ENCODE measurements around the gene CABLES2.
A peak's percentile ranks its signal among the peaks of the same experiment; 100 is the strongest.
"Not testable (repeated sequence)": the region's sequence is repeated elsewhere in the genome, so short reads cannot be mapped to it uniquely, and the experiment has no call there.

CABLES2 gene

DNA sequence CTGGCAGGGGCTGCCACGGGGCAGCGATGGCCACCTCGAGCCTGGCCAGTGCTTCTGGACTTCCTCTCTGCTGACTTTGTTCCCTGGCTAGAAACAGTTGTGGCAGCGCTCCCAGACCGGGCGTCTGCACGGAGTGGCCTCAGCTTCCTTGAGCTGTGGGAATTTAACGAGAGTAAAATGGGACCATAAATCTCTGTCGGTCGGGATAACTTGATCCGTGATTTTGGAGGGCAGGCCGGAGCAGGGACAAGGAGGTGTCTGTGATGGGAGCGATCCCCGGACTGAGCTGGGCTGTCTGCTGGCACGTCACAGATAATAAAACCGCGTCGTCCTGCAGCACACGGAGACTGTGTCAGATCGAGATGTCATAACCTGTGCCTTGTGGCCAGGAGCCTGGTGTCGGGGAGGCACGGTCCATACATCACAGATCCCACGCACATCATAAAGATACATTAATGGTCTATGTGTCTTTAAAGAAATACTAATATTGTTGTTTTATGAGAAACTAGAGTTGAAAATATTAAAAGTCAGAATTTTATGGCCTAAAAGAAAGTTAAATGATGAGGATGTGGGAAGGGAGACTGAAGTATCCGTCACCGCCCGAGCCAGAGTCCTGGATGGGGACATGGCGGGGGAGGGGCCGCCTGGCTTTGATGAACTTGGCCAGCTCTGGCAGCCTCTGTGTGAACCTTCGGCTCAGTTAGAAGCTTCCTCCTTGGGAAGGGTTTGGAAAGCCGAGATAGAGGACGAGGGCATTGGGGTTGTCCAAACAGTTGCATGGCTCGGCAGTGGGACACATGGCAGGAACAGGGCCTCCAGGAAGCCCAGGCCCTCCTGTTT, 26.8 kb upstream of the CABLES2 start:
- no peak for DNase-seq

- no peak for DNase-seq
Observed at GRCh38 chr20:62430866-62431447, 23.9 kb upstream of the CABLES2 start.

GRCh38 chr20:62430311-62430853, 23.3 kb upstream of the CABLES2 start:
- DNase-seq = no peak

- no peak for DNase-seq
Observed at GRCh38 chr20:62429455-62430310, 22.6 kb upstream of the CABLES2 start.

DNA sequence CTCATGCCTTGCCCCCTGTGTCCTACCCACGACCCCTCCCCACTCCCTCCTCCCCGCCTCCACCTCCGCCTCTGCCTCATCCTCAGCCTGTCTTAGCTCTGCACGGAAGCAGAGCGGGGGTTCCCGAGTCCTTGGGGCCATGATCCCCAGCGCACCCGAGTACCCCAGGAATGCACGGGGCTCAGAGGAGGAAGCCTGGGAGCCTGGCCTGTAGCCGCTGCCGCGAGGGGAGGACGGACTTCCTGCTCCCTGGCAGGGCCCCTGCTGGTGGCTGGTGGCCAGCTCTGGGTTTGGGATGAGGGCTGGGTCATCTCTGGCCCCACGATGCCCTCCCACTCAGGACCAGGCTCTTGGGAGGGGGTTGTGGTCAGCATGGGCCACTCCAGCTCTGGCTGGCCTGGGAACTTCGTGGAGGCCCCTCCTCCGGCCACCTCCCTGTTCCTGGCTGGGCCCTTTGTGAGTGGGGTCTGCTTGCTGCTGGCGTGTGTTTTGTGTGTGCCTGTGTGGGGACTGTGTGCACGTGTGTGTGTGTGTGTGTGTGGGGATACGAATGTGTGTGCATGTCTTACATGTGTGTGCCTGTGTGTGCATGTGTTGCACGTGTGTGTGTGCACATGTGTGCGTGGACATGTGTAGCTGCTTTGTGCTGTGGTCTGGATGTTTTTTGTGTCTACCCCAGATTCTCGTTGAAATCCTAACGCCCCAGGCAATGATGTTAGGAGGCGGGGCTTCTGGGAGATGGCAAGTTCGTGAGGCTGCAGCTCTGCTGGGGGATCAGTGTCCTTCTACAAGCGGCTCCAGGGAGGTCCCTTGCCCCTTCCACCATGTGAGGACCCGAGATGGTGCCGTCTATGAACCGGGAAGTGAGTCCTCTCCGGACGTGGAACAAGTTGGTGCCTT, 21.6 kb upstream of the CABLES2 start:
- DNase-seq = no peak

- DNase-seq = no peak
Observed at GRCh38 chr20:62428002-62428372, 20.9 kb upstream of the CABLES2 start.

DNA sequence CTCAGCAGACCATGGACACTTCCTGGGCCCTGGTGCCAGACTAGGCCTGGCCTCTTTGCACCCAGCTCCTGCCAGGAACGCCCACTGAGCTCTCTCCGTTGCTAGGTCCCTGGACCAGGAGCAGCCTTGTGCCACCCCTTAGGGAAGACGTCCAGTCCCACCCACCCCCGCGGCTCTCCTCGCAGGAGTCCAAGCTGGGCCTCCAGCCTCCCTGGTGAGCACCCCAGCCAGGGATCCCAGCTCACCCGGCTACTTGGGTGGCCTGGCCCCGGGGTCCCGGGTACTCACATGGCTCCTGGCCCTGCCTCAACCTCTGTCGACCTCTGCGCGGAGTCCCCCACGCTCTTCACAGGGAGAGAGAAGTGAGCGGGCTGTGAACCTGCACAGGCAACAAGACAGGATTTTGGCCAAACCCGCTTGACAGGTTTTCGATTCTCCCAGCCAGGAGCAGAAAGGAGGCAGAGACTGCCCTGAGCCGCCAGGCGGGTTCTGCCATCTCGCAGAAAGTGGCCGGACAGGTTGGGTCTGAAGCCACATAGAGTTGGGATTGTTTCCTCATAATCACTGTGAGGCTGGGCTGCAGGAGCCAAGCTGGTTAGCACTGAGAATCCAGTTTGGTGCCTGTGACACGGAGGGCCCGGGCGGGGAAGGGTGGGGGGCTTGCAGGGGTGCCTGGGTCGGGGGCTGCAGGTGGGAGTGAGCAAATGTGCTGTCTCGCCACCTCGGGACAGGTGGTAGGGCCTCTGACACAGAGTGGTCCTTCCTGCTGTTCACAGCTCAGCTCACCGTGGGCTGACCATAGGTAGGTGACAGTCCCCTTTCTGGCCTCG, 20.3 kb upstream of the CABLES2 start, which contains the start of gene RBBP8NL:
Gene RBBP8NL, minus strand, starts transcription at position 368 of the 830 bp plus-strand sequence. CDS start 7,892 bp downstream, outside the sequence.
- peak; percentile 21 for DNase-seq

DNA sequence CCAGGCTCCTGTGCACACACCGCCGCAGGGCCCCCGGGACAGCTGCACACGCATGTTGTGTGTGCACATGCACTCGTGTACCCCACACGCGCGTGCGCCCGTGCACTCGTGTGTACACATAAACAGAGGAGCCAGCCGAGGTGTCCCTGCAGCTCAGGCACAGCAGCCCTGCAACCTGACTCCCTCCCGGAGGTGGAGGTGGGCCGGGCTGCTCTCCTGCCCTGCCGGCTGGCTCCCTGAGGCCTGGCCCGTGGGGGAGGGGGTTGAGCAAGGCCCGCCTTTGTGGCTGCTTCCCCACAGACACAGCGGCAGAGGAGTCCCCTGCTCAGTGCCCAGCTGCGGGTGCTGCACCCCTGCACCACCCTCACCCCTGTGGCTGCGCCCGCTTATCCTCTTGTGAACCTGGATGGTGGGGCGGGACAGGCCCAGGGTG, 19.6 kb upstream of the CABLES2 start:
- DNase-seq = no peak

- DNase-seq = not testable (repeated sequence)
Observed at GRCh38 chr20:62426059-62426348, 18.9 kb upstream of the CABLES2 start.

GRCh38 chr20:62425281-62426058, 18.4 kb upstream of the CABLES2 start:
- DNase-seq = no peak

DNA sequence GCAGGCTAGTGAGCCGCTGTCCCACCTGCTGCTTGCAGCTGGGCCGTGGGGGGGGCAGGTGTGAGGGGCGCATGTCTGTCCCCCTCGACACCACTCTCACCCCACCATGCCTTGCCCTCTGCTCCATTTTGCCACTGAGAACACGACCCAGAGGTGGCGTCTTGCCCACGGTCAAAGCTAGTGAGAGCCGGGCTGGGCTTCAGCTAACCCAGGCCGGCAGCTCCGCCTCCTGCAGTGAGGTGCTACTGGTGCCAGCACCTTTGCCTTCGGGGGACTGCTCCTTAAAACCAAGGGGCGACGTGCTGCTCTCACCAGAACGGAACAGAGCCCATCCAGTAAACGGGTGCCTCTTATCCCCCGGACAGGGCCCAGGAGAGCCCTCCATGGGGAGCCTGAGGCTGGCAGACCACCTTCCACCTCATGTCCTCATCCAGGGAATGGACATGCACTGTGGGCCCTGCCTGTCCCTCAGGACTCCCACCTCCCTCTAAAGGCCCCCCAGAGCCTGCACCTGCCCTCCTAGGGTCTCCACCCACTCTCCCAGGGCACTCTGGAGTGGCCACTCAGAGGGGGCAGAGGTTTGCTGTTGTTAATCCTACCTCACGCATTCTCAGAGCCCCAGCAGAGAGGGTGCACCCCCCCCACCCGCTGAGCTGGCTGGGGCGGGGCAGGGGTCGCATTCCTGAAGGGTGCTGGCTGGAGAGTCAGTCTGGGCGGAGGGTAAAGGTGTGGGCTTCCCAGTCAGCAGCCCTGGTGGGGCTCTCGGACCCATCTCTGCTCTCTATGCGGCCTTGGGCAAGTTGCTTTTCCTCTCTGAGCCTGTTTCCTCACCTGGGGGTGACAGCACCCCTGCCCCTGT, 17.4 kb upstream of the CABLES2 start:
- no peak for DNase-seq

DNA sequence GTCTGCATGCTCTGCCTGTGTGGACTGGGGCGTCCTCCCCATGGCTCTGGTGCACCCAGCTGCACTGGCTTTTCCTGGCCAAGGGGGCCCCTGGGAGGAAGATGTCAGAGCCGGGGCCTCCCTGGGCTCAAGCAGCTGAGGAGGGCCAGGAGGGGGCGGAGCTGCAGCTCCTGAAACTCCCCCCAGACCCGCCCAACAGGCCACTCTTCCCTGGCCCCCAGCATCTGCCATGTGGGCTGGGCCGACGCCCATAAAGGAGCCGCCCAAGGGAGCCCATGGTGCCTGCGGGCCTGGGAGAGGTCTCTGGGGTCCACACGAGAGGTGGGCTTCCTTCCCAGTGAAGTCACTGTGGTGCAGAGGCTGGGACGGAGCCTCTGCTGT, 16.2 kb upstream of the CABLES2 start:
- no peak for DNase-seq

- DNase-seq = no peak
Observed at GRCh38 chr20:62422636-62423325, 15.7 kb upstream of the CABLES2 start.

GRCh38 chr20:62421716-62421990, 14.6 kb upstream of the CABLES2 start:
- DNase-seq = no peak

GRCh38 chr20:62420846-62421715, 14.0 kb upstream of the CABLES2 start:
- DNase-seq = no peak

- no peak for DNase-seq
Observed at GRCh38 chr20:62419759-62420158, 12.7 kb upstream of the CABLES2 start.

GRCh38 chr20:62418709-62419487, 11.8 kb upstream of the CABLES2 start:
- DNase-seq = no peak
